Stimulated activated CD8-positive, alpha-beta memory T cell treated with anti-CD3 and anti-CD28 coated beads, Interleukin-15, amount 100 ng/mL, for 4 hours (primary cell): ENCODE measurements around the gene SPON2.
"Not testable (repeated sequence)": the region's sequence is repeated elsewhere in the genome, so short reads cannot be mapped to it uniquely, and the experiment has no call there.

Source experiments
- DNase-seq, 2 donors: peaks; one replicate each; pipeline ENCODE4 v3.0.0-alpha.2; 2020; ENCODE audit warnings: low read depth in 2 of 2

SPON2 gene

DNA sequence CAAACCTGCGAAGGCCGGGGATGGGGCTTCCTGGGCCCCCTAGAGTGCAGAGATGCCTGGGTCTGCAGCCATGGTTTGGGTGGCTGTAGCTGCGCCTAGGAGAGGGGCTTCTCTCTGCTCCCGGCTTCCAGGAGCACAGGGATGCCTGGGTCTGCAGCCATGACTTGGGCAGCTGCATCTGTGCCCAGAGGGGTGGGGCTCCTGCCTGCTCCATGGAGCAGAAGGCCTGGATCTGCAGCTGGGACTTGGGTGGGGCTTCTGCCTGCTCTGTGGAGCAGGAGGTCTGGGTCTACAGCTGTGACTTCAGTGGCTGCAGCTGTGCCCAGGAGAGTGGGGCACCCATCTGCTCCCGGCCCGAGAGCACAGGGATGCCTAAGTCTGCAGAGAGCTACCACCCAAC lies 20.8 kb downstream of the SPON2 start:
- no peak for DNase-seq

DNA sequence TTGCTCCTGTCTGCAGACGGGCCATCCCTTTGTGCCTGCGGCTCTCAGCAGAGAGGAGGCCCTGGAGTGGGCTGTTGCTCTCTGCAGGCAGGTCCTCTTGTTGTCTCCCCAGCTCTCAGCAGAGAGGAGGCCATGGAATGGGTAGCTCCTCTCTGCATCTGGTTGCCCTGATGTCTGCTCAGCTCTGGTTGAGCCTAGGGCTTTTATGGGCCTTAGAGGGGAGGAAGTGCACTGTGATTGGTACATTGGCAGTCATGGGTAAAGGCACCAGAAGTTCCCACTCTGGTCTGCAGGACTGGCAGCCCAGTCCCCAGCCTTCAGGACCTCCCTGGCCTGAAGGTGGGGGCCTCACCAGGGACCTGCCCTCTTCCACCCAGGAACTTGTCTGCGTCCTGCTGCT lies 21.5 kb downstream of the SPON2 start:
- no peak for DNase-seq

DNA sequence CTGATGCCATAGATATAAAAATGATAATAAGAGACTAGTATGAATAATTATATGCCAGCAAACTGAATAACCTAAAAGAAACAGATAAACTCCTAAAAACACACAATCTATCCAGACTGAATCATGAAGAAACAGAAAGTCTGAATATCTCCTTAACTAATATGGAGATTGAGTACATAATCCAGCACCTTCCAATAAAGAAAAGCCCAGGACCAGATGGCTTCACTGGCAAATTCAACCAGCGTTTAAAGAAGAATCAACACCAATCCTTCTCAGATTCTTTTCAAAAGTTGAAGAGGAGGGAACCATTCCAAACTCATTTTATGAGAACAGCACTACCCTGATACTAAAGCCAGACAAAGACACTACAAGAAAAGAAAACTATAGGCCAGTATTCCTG lies 32.5 kb downstream of the SPON2 start:
- no peak for DNase-seq

DNA sequence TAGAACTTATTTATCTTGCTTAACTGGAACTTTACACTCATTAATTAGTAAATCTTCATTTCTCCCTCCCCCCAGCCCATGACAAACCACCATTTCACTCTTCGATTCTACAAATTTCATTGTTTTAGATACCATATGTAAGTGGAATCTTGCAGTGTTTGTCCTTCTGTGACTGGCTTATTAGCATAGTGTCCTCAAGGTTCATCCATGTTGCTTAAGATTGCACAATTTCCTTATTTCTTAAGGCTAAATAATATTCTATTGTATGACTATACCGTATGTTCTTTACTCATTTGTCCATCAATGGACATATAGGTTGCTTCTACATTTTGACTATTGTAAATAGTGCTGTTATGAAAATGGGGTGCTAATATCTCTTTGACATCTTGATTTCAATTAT lies 34.5 kb downstream of the SPON2 start:
- no peak for DNase-seq

DNA sequence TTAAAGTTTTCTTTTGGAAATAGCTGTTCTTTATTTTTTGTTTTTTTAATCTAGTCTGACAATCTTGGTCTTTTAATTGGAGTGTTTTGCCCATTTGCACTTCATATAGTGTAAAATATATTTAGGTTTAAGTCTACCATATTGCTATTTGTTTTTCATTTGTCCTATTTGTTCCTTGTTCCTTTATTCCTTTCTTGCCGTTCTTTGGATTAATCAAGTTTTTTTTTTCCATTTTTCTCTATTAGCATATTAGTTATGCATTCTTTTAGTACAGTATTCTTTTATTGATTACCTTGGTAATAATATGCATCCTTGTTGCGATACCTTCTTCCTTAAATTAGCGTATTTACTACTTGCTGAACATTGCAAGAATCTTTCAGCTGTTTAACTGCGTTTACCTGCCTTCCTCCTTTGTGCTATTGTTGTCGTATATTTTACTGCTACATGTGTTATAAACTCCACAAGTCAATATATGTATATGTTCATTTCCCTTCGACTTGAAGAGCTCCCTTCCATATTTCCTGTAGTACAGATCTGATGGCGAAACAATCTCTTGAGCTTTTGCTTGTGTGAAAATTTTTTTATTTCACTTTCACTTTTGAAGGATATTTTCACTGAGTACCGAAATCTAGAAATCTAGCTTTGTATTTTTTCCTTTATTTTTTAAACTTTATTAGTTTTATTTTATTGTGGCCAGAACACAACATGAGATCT lies 35.2 kb downstream of the SPON2 start:
- no peak for DNase-seq

DNA sequence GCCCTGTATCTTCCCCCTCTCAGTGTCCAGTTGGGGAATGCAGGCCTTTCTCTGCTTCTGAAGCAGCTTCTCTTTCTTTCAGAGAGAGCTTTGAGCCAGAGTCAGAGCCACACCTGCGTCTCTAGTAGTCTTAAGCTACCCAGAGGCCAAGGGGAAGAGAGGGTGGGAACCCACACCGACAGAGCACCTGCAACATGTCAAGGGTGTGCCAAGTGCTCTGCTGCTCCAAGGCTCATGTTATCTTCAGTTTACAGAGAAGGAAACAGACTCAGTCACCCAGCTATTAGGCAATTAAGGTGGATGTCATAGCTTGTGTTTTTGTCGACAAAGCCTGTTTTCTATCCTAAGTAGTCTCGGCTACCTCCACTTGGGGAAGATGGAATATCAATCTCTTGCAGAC lies 36.3 kb downstream of the SPON2 start:
- no peak for DNase-seq

DNA sequence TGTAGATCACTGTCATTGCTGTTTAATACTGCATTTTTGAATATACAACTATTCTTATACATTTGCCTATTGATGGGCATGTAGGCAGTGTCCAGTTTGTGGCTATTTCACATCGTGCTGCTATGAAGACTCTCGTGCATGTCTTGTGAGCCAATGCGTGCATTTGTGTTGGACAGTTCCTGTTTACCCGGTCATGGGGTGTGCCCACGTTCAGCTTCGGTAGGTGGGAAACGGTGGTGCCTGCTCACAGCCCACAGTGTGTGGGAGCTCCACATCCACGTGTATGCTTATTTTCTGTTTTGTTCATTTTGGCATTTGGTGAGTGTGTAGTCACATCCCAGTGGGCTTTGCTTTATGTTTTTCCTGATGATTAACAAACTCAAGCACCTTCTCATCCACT lies 39.4 kb downstream of the SPON2 start:
- DNase-seq: no peak

DNA sequence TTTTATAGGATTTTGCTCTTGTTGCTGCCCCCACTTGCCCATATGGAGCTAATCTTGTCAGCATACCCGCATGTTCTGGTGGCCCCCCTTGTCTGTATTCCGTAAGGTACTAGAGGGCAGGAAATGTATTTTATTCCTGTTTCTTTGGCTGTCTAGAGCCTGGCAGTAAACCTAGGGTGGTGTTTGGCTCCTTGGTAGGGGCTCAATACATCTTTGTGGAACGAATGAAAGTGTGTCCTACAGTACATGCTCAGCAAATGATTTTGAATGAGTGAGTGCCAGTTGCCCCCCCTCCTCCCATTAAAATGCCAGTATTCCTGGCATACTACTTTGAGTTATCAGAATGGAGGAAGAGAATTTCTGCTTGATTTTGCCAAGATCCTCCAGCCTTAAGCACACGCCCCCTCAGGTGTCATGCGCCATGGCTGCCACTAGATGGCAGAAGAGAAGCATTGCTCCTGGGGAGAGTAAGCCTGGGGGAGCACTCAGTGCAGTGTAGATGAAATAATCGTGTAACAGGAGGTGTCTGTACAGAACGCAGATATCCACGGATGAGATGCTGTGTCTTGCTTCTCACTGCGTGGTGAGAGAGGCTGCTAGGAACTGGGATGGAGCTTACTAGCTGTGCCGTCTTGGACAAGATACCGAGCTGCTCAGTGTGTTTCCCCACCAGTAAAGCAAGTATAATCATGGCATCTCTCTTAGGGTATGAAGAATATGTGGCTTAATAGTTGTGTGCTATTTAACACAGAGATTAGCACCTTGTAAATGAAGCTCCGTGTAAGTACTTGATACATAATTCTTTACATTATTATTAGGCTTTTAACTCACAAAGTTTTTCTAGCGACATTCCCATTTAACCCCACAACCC lies 41.8 kb downstream of the SPON2 start:
- DNase-seq: peak; percentile 42 to 50

DNA sequence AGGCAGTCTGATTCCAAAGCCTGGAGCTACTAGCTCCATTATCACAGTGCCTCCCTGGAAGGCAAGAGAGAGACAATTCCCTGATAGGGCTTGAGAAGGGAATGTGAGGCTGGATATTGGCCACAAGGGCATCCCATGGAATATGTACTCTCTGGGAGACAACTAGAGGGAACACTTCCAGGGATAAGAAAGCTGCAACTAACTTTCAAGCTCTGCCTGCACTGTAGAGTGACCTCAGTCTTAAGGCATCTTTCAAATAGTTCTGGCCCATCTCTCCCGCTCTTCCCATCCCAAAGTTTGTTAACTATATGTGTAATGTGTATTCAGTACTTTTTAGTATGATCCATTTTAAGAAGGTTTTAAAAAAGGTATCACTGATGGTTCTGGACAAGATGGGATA lies 45.9 kb downstream of the SPON2 start:
- DNase-seq: no peak

DNA sequence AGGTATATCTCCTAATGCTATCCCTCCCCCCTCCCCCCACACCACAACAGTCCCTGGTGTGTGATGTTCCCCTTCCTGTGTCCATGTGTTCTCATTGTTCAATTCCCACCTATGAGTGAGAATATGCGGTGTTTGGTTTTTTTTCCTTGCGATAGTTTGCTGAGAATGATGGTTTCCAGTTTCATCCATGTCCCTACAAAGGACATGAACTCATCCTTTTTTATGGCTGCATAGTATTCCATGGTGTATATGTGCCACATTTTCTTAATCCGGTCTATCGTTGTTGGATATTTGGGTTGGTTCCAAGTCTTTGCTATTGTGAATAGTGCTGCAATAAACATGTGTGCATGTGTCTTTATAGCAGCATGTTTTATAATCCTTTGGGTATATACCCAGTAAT lies 46.9 kb downstream of the SPON2 start:
- DNase-seq: not testable (repeated sequence)

DNA sequence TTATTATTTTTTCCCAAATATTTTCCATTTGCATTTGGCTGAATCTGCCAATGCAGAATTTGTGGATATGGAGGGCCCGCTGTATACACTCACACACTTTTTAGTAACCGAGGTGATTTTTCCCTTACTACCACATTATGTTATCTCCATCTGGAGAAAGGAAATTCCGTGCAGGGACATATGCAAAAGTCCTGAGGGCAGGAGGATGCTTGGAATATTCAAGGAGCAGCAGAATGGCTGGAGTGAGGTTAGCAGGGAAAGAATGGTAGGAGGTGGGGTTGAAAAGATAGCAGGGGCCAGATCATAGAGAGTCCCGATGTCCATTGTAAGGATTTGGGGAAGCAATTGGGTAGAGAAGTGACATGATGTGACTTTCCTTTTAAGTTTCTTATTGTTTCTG lies 47.6 kb downstream of the SPON2 start:
- DNase-seq: no peak

DNA sequence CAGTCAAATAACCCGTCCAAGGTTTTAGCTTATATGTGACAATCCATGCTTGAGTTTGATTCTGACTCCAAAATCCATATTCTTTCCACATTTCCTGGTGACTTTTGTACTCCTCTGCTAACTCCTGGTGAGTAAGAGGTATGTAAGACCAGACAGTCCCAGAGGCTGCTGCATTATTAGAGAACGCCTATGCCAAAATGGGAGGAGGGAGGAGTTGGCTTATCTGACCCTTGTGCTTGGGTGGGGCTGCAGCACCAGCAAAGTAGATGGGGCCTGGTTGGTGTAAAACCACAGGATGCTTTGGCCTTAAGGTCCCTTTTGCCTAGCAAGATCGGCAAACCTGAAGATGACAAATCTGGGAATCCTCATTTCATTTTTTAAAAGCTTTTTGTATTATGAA lies 49.9 kb downstream of the SPON2 start:
- DNase-seq: no peak
